T-helper 17 cell (primary cell): Measurements from ENCODE around the gene OAS3. TPM values are rescaled to one million over a fixed set of nuclear protein-coding genes. Genes with fewer than 3 reads are reported as not detected.

Experiments used
- ATAC-seq: fragments of 150-1000 bp; cut with Tn5 transposase; 2 replicates; pipeline ENCODE4 v1.10.0; 2021; ENCODE audit warnings: mild to moderate bottlenecking, moderate library complexity
- DNase-seq, 3 donors: peaks; one replicate each; pipeline versions ENCODE4 v3.0.0 to v3.0.0-alpha.2; 2020 to 2021
- H3K9me3 ChIP-seq: one replicate; pipeline ENCODE4 v1.7.0; 2013; ENCODE audit warnings: low read length, mild to moderate bottlenecking; ENCODE audit not compliant: control insufficient read depth, poor library complexity, severe bottlenecking
- H3K27ac Mint-ChIP-seq: one replicate; pipeline ENCODE4 v1.8.0; 2022; ENCODE audit warnings: mild to moderate bottlenecking, moderate library complexity, mixed read lengths
- H3K27me3 Mint-ChIP-seq: one replicate; pipeline ENCODE4 v1.8.0; 2022; ENCODE audit warnings: mixed read lengths
- H3K36me3 Mint-ChIP-seq: one replicate; pipeline ENCODE4 v1.8.0; 2022; ENCODE audit warnings: low read depth, mixed read lengths
- H3K4me1 Mint-ChIP-seq: one replicate; pipeline ENCODE4 v1.8.0; 2022; ENCODE audit warnings: mild to moderate bottlenecking, mixed read lengths
- H3K4me3 Mint-ChIP-seq: one replicate; pipeline ENCODE4 v1.8.0; 2022; ENCODE audit warnings: mild to moderate bottlenecking, moderate library complexity, mixed read lengths
- total RNA-seq, 4 donors: library from RNA in 2 of 4; stranded (reverse) in 2 of 4; gene quantifications; one replicate each; pipeline ENCODE4 v1.2.3 and lab custom pipeline; 2022 to 2026

The OAS3 gene
- total RNA-seq, 2 donors from 2014 or later, result 26.6 to 28.6 TPM

DNA sequence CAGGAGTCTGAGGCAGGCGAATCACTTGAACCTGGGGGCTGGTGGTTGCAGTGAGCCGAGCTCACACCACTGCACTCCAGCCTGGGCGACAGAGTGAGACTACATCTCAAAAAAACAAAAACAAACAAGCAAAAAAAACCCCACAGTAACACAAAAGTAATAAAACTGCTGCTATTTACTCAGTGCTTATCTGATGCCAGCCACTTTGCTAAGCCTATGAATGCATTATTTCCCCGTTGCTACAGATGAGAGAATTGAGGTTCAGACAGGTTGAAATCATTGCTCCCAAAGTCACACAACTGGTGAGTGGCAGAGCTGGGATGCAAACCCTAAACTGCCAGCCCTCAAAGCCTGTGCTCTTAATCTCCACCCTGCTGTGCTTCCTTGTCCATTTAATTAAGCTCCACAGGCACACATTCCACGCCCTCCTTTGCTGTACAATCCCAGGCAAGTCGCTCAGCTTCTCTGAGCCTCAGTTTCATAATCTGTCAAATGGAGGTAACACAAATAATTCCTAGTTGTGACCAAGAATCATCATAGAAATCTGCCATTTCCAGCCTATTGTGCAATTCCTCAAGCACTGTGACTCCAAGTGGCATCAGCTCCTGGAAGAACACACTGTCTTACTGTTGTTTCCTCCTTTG, 5.7 kb upstream of the OAS3 start:
- no peak for ATAC-seq
- H3K9me3 ChIP-seq, result no peaks in the 10 kb centered on the region
- no peak overlapping the region for H3K4me3 Mint-ChIP-seq

DNA sequence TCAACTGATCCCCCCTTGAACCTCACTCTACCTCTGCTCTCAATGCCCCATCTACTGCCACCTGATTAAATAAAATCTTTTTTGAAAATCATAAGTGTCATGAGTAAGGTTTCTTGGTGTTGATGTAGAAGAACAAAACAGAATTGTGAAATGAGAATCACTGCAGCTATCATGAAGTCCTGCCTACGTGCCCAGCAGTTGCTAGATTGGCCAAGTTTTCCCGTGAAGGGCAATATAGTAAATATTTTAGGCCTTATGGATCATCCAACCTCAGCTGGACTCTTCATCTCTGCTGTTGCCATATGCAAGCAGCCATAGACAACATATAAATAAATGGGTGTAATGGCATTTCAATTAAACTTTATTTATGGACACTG, 5.2 kb upstream of the OAS3 start:
- H3K9me3 ChIP-seq, result no peaks in the 10 kb centered on the region
- peak overlapping the region; percentile 30 for H3K27ac Mint-ChIP-seq
- no peak for ATAC-seq
- peaks cover 2% of the 10 kb centered on the region for H3K36me3 Mint-ChIP-seq
- DNase-seq, result no peak
- peaks cover 13% of the 10 kb centered on the region for H3K4me1 Mint-ChIP-seq
- H3K27me3 Mint-ChIP-seq, result no peaks in the 10 kb centered on the region
- no peak overlapping the region for H3K4me3 Mint-ChIP-seq

More for the DNA sequence above, 5.7 kb upstream of the OAS3 start:
- H3K27ac Mint-ChIP-seq, result peak overlapping the region; percentile 30
- H3K4me1 Mint-ChIP-seq, result peaks cover 8% of the 10 kb centered on the region
- no peaks in the 10 kb centered on the region for H3K27me3 Mint-ChIP-seq
- no peaks in the 10 kb centered on the region for H3K36me3 Mint-ChIP-seq
- DNase-seq, result no peak

DNA sequence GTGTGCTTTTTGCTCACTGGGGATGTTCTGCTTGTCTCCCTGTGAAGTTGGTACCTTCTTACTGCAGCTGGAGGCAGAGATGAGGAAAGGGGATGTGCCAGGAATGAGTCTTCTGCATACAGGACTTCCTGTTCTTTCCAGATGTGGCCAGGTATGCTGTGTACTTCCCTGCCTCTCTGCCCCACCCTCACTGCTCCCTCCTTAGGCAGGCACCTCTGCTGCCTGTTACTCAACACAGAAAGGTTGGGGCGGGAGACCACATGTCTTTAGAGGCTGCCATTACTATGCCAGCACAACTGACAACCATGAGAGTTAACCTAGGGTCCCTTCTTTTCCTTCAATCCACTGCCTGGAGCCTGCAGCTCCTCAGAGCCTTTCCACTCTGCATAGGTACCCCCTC, 2.0 kb upstream of the OAS3 start:
- H3K27me3 Mint-ChIP-seq, result no peaks in the 10 kb centered on the region

DNA sequence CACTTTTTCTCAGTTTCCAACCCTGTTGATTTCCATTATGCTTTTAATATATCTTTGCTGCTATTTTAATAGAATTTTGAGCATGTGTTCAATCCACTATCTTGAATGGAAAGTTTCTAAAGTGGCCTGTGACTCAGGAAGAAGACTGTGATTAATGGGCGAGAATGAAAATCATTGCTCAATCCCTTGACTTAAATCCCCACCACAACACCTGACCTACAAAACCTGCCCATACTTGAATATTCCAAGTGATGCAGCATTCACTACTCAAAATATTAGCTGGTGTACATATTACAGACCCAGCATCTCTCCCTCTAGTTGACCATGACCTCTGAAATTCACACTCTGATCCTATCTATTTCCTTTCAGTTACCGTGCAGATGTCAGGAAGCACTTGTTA, 1.3 kb upstream of the OAS3 start:
- Mint-ChIP-seq H3K4me1 (peaks cover 31% of the 10 kb centered on the region), H3K4me3 (no peak overlapping the region), H3K36me3 (peaks cover 2% of the 10 kb centered on the region), H3K27me3 (no peaks in the 10 kb centered on the region), H3K27ac (peak overlapping the region; percentile 98)
- DNase-seq (no peak), ATAC-seq (no peak)
- H3K9me3 ChIP-seq, result no peaks in the 10 kb centered on the region

More for the DNA sequence above, 2.0 kb upstream of the OAS3 start:
- peaks cover 2% of the 10 kb centered on the region for H3K36me3 Mint-ChIP-seq
- DNase-seq, result no peak
- no peaks in the 10 kb centered on the region for H3K9me3 ChIP-seq
- ATAC-seq, result no peak
- H3K27ac Mint-ChIP-seq, result no peak overlapping the region
- no peak overlapping the region for H3K4me3 Mint-ChIP-seq
- H3K4me1 Mint-ChIP-seq, result peaks cover 31% of the 10 kb centered on the region

DNA sequence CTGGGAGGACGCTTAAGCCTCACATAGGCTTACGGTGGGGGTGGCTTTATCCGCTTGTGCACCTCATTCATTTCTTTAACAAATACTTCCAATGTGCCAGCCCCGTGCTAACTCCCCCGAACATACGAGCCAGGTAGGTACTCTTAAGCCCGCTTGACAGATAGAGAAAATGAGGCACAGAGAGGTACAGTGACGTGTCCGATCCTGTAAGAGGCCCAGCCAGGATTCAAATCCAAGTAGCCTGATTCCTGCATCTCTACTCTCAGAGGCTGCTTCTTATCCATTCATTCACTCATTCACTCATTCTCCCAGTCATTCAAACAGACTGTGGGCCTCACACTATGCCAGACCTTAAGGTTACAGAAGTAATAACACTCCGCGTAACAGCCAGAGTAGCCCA, 477 bp downstream of the OAS3 start:
- no peaks in the 10 kb centered on the region for H3K9me3 ChIP-seq
- H3K4me1 Mint-ChIP-seq, result peaks cover 27% of the 10 kb centered on the region
- peak; percentile 4 for ATAC-seq
- DNase-seq, result no peak
- H3K27ac Mint-ChIP-seq, result peak overlapping the region; percentile 98
- H3K4me3 Mint-ChIP-seq, result peak overlapping the region; percentile 99
- H3K36me3 Mint-ChIP-seq, result peaks cover 2% of the 10 kb centered on the region
- H3K27me3 Mint-ChIP-seq, result no peaks in the 10 kb centered on the region

DNA sequence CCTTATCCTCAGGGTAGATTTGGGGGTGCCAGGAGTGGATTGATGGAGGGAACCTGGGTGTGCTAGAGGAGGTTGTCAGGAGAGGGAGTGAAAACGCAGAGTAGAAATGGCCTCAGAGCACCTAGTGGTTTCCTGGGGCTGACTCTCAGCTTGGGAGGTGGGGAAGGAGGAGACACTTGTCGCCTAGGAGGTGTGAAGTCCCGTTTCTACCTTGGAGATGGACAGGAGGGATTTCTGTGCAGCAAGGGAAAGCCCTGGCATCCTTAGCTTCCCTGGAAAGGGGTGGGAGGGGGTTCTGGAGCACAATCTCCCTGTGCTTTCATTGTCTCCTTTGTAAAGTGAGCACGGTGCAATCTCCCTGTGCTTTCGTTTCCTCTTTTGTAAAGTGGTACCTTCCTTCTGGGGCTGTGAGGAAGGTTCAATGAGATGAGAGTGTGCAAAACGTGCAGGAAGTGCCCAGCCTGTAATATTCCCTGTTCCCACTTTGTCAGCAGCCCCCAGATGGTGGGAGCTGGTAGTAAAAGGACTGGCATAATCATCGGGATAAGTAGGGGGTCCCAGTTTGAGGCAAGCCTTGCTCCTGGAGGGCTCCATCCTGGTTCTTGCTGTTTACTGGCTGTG, 1.6 kb downstream of the OAS3 start:
- ATAC-seq, result no peak
- peak overlapping the region; percentile 98 for H3K27ac Mint-ChIP-seq
- no peaks in the 10 kb centered on the region for H3K9me3 ChIP-seq
- no peak for DNase-seq
- peak overlapping the region; percentile 99 for H3K4me3 Mint-ChIP-seq
- peaks cover 8% of the 10 kb centered on the region for H3K36me3 Mint-ChIP-seq
- peaks cover 27% of the 10 kb centered on the region for H3K4me1 Mint-ChIP-seq
- H3K27me3 Mint-ChIP-seq, result no peaks in the 10 kb centered on the region

DNA sequence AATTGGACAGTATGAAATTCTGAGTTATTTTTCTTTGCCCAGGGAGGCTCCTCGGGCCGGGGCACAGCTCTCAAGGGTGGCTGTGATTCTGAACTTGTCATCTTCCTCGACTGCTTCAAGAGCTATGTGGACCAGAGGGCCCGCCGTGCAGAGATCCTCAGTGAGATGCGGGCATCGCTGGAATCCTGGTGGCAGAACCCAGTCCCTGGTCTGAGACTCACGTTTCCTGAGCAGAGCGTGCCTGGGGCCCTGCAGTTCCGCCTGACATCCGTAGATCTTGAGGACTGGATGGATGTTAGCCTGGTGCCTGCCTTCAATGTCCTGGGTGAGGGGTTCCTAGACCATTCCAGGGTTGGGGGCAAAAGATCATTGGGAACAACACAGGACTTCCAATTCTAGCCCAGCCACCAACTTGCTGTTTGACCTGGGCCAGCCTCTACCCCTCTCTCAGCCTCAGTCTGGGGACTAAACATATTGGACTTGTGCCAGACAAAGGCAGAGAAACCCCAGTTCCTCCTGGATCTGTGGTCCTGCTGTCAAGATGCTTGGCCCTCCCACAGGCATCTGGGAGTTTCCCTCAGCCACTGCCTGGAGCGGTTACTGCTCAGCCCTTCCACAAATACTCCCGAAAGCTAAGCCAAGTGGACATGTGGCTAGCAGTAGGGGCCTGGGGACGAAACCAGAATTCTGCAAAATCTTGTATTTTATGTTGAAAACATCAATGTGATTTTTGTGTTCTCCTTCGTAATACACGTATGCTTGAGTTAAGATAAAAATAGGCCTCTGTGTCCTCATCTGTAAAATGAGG, 3.5 kb downstream of the OAS3 start:
- DNase-seq (no peak), ATAC-seq (no peak)
- Mint-ChIP-seq H3K4me3 (no peak overlapping the region), H3K4me1 (peaks cover 29% of the 10 kb centered on the region), H3K27ac (no peak overlapping the region), H3K27me3 (no peaks in the 10 kb centered on the region), H3K36me3 (peaks cover 8% of the 10 kb centered on the region)
- H3K9me3 ChIP-seq, result no peaks in the 10 kb centered on the region

DNA sequence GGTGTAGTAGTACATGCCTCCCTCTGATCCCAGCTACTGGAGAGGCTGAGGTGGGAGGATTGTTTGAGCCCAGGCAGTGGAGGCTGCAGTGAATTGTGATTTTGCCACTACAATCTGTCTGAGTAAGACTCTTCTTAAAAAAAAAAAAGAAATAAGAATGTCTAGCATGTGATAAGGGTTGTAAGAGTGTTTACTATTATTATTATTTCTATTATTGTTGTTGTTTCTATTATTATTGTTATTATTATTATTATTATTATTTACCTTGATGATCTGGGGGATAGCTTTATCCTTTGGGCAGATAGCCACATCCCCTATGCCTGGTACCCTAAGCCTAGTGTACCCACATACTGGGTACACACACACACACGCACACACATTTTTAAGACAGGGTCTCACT, 4.3 kb downstream of the OAS3 start:
- Mint-ChIP-seq H3K27ac (no peak overlapping the region), H3K27me3 (no peaks in the 10 kb centered on the region), H3K4me1 (peaks cover 29% of the 10 kb centered on the region), H3K36me3 (peaks cover 8% of the 10 kb centered on the region), H3K4me3 (no peak overlapping the region)
- no peaks in the 10 kb centered on the region for H3K9me3 ChIP-seq
- DNase-seq (no peak), ATAC-seq (no peak)

DNA sequence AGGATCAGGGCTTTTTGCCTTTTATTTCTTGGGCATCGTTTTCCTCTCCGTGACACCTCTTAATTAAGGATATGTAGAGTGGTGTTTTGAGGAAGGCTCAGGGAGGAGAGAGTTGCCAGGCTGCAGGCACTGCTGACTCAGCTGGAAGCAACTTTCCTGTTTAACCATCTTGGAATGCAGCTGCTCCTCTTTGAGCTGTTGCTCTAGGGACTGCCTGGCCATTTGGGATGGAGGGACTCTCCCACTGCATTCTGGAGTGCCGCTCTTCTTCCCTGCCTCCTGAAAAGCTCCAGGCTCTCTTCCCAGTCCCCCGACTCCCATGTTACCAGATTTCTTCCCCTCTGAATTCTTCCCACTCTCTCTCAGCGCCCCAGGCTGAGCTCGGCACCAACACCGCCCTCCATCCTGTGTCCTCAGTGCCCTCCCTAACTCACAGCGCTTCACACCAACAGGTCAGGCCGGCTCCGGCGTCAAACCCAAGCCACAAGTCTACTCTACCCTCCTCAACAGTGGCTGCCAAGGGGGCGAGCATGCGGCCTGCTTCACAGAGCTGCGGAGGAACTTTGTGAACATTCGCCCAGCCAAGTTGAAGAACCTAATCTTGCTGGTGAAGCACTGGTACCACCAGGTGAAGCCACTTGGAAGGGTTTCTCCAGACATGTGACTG, 5.9 kb downstream of the OAS3 start:
- no peaks in the 10 kb centered on the region for H3K27me3 Mint-ChIP-seq
- H3K4me1 Mint-ChIP-seq, result peaks cover 17% of the 10 kb centered on the region
- DNase-seq (no peak), ATAC-seq (no peak)
- H3K9me3 ChIP-seq, result no peaks in the 10 kb centered on the region
- H3K4me3 Mint-ChIP-seq, result no peak overlapping the region
- H3K27ac Mint-ChIP-seq, result no peak overlapping the region
- peaks cover 6% of the 10 kb centered on the region for H3K36me3 Mint-ChIP-seq

DNA sequence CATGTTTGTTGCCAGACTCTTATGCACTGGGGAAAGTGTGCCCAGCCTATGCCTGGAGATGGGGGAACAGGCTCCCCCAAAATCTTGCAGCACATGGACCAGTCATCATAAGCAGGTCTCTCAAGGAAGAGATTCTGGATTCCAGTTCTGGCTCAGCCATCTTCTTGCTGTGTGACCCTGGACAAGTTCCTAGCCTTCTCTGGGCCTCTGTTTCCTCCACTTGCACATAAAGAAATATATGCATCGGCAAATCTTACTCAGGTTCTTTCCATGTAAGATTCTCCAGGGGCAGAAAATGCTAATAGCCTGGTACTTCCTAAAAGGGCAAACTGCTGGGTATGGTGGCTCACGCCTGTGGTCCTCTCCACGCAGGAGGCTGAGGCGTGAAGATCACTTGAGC, 7.2 kb downstream of the OAS3 start:
- Mint-ChIP-seq H3K4me1 (peaks cover 6% of the 10 kb centered on the region), H3K36me3 (peaks cover 6% of the 10 kb centered on the region), H3K4me3 (no peak overlapping the region), H3K27me3 (no peaks in the 10 kb centered on the region), H3K27ac (no peak overlapping the region)
- no peak for ATAC-seq
- no peaks in the 10 kb centered on the region for H3K9me3 ChIP-seq
- no peak for DNase-seq

DNA sequence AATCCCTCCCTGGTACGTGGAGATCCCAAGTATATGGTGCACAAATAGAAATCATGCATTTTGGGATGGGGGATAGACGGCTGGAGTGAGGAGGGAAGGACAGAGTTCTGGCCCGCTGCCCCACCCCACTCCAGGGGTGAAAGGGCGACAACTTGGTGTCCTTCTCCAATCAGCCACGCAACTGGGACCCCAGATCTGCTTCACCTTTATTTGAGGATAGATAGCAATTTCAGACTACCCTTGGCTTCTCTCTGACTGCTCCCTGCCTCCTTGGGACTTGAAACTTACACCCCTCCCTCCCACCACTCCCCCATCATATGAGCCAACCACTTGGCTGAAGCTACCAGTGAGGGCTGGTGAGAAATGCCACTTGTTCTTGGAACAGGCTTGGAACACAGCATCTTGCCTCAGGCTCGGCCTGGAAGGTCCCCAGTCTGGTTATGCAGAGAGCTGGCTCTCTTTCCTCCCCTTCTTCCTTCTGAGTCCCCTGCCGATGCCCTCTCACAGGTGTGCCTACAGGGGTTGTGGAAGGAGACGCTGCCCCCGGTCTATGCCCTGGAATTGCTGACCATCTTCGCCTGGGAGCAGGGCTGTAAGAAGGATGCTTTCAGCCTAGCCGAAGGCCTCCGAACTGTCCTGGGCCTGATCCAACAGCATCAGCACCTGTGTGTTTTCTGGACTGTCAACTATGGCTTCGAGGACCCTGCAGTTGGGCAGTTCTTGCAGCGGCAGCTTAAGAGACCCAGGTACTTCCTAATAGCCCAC, 8.1 kb downstream of the OAS3 start:
- H3K4me1 Mint-ChIP-seq, result peaks cover 6% of the 10 kb centered on the region
- no peak for ATAC-seq
- peak overlapping the region; percentile 34 for H3K27ac Mint-ChIP-seq

DNA sequence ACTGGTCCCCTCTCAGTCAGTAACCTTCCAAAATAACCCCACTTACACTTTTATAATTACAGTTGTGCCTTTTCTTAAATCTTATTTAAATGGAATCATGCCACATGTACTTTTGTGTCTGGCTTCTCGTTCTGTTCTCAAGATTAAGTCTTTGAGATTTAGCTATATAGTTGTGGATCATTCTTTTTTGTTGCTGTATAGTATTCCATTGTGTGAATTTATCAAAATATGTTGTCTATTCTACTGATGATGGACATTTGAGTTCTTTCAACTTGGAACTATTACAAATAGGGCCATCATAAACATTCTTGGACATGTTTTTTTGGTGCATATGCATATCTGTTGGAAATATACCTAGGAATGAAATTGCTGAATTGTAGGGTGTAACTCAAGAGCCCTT, 9.0 kb downstream of the OAS3 start:
- Mint-ChIP-seq H3K4me1 (peaks cover 6% of the 10 kb centered on the region), H3K36me3 (peaks cover 8% of the 10 kb centered on the region), H3K27ac (no peak overlapping the region), H3K4me3 (no peak overlapping the region), H3K27me3 (no peaks in the 10 kb centered on the region)
- no peaks in the 10 kb centered on the region for H3K9me3 ChIP-seq
- no peak for ATAC-seq
- no peak for DNase-seq

More for the DNA sequence above, 8.1 kb downstream of the OAS3 start:
- H3K9me3 ChIP-seq, result no peaks in the 10 kb centered on the region
- no peak overlapping the region for H3K4me3 Mint-ChIP-seq
- DNase-seq, result no peak
- no peaks in the 10 kb centered on the region for H3K27me3 Mint-ChIP-seq
- peaks cover 6% of the 10 kb centered on the region for H3K36me3 Mint-ChIP-seq
